Effector CD8-positive, alpha-beta T cell (primary cell): ENCODE data around the gene KRT14.
A peak's percentile ranks its signal among the peaks of the same experiment; 100 is the strongest.
"Not testable (repeated sequence)": the region's sequence is repeated elsewhere in the genome, so short reads cannot be mapped to it uniquely, and the experiment has no call there.

Source experiments
- DNase-seq: peaks from one replicate; lab custom pipeline; 2025; lab: John Stamatoyannopoulos, UW

Gene KRT14

DNA sequence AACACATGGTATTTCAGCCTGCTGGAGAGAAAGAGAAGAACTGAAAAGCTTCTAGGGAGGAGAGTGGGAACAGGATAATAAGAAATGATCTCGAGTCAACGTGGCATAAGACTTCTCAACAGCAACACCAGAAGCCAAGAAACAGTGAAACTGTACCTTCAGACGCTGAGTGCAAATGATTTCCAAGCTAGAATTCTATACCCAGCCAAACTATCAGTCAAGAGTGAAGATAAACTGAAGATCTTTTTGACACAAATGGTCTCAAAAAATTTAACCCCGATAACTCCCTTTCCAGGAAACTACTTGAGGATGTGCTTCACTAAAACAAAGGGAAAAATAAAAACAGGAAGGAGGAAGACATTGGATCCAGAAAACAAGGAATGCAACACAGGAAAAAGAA, 20.2 kb upstream of the KRT14 start:
- not testable (repeated sequence) for DNase-seq

DNA sequence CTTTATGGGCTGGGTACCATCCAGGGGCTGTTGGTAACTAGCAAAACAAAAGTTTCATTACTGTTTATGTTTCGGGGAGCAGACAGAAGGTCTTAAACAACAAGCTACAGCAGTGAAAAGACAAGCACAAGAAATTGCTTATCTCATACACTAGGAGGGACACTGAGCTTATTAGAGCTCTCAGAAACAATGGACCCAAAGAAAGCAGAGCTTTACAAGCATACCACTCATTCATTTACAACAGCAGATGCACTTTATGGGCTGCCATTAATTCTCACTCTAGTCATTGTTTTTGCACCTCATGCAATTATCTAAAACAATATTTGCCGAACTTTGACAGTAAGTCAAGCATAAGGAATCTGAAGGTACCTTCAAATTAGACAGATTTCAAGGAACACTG, 15.8 kb upstream of the KRT14 start:
- no peak for DNase-seq

DNA sequence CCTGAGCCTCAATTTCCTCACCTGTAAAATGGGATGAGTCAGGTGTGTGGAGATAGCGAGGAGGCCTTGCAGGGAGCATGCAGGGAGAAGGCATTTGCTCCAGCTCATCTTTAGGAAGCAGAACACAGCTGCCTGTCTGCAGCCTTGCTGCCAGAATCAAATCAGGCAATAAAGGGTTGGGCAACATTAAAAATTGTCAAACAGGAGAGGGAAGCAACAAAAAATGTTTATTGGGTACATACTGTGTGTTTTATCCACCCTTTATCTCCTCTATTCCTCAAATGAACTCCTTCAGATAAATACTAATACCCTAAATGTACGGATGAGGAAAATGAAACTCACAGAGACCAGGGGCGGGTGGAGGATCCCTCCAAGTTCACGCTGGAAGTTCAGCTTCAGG, 13.6 kb upstream of the KRT14 start:
- no peak for DNase-seq

DNA sequence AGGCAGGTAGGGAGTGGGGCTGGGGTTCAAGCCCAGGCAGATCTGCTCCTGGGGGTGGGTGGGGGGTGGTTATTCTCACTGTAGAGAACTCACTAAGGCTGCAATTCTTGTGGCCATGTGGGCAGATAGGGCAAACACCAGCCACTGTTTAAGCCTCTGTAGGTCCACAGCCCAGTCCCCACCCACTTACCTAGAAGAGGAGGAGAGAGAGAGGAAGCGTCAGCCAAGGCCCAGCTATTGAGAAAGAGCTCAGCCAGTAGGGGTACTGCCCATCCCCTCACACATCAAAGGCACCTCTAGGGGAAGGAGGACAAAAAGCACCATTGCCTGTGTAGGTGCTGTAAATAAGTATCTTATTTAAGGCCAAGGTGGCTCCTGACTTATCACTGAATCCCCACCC, 13.0 kb upstream of the KRT14 start:
- DNase-seq = no peak

DNA sequence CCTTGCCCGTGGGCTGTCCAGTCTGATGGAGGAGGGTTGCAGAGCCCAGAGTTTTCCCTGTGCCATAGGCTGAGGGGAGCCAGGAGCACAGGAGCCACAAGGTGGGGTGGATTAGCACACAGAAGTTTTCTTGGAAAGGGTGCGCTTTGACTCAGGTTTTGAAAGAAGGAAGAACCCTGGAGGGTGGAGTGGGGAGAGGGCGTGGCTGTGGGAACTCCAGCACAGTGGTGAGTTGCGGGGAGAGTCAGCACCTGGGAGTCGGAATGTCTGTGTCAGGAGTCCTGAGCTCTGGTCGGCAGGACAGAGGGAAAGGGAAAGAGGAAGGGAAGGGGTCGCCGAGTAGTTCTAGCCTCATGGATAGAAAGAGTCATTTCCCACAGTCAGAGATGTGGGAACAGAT, 8.9 kb upstream of the KRT14 start:
- no peak for DNase-seq

DNA sequence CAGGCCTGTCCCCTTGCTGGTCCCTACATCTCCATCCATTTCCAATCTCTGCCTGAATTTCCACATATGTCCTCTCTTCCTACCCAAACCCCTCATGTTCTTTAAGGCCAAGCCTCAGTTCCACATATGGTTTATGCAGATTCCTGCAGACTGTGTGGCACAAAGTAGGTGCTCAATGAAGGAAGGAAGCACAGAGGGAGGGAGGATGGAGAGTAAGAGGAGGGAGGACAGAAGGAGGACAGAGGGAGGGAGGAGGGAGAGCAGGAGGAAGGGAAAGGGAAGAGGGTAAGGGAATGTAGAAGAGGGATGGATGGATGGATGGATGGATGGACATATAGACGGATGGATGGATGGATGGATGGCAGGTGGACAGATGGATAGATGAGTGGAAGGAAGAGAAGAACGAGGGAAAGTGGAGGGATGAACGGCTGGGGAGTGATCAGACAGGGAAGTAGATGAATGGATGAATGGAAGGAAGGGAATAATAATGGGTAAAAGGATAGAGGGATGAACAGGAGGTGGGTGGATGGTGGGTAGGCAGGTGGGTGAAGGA, 7.7 kb upstream of the KRT14 start:
- no peak for DNase-seq

DNA sequence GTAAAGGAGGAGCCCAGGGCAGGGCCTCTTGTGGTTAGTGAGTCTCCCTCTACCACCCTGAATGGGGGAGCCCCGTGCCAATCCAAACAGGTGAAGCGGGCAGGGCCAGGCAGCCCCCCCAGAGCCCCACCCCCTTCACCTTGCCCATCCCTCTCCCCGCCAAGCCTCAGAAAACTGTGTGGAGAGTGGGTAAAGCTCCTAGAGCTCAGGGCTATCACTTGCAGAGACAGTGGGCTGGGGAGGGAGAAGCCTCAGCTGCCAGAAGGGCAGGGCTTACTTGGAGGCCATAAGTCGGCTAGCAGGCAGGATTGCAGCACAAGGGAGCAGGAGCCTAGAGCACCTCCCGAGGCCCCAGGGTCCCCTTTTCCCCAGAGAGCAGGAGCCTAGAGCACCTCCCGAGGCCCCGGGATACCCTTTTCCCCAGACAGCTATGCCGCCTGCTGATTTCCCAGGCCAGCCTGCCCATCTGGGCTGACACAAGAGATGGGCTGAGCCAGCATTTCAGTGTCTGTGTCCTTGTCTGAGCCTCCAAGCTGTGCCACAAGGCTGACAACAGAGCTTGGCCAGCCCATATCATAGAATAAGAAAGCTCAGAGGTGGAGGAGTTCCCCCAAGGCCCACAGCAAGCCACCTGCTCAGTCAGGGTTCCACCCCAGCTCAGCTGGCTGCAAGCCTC, 6.7 kb upstream of the KRT14 start:
- no peak for DNase-seq

DNA sequence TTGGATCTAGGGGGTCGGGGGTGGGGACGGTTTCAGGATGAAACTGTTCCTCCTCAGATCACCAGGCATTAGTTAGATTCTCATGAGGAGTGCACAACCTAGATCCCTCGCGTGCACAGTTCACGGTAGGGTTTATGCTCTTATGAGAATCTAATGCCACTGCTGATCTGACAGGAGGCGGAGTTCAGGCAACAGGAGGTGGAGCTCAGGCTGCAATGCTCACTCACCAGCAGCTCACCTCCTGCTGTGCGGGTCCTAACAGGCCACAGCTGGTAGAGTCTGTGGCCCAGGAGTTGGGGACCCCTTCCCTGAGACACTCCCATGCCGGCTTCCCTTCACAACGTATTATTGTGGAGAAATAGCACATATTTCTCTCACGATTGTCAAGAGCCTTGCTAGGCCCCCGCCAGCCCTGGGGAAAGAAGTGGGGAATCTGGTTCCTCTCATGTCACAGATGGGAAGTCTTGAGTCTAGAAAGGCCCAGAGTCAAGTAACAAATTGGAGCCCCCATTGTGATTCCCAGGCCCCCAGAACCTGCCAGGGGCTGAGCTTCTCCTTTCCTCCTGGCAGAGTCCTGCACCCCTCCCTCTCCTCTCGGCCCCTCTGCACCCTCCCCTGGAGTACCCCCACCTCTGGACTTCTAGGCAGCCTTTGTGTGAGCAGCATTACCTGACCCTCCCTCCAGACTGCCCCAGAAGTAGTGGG, 6.1 kb upstream of the KRT14 start:
- no peak for DNase-seq

DNA sequence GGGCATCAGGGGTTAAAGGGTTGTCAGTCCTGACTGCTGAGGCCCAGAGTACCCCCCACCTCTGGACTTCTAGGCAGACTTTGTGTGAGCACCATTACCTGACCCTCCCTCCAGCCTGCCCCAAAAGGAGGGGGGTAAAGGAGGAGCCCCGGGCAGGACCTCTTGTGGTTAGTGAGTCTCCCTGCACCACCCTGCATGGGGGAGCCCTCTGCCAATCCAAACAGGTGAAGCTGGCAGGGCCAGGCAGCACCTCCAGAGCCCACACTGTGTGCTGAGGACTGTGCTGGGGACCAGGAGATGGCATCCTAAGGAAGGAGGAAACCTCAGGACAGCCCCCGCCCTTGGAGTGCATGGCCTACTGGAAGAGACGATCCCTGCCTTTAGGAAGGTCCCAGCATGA, 2.6 kb upstream of the KRT14 start:
- no peak for DNase-seq

DNA sequence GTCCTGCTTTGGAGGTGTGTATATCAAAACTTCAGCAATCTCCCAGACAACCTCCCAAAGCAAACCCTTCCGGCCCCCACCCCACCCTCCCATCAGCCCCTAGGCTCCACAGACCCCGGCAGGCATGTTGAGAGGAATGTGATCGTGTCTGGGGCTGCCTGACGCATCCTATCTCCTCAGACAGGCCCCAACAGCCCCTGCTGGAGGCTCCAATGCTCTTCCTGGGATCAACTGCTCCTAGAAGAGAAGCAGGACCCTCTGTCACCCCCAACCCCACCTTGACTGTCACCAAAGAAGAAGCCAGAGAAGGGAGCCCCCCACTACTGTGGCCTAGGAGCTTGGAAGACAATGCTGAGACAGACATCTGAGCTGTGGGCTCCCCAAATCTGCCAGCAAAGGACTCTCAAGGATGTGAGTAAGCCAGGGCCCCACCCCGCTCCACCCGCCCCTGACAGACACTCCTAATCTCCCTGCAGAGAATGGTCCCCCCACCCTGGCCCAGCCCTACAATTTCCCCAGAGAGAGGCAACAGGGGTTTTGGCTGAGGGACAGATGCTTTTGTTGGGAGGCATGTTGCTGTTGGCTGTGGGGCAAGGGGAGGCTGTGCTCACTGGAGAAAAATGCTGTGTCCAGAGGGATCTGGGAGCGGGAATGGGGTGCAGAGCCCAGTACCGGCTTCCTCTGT, 1.6 kb upstream of the KRT14 start:
- DNase-seq = no peak

DNA sequence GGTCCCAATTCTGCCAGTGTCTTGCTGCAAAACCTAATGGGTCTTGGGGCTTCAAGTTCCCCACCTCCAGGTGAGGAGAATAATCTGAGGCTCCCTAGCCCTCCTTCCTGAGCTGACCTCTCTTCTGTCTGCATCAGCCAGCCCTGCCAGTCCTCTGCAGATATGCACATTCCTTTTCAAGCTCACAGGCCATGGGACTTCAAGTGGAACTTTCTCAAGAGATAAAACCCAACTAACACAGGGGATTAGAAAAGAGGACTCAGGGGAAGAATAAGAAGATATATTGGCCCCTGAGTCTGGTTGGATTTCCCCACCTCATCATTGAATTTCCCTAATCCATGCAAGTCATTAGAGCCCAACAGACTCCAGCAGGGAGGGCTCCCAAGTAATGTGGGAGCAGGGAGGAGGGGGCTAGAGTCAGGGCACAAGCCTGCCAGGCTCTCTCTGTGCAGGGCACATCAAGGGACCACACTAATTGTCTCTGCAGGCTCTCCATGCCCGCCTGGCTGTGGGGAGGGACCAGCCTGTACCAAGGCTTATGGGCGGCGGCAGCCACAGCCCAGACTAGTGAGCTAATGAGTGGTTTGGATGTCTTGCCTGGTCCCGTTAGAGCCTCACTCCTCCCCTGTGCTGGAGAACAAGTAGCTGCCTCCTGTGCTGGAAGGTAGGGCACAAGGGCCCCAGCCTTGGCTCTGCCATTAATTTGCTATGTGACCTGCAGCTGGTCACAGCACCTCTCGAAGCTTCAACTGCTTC, 1.2 kb downstream of the KRT14 start:
- no peak for DNase-seq

DNA sequence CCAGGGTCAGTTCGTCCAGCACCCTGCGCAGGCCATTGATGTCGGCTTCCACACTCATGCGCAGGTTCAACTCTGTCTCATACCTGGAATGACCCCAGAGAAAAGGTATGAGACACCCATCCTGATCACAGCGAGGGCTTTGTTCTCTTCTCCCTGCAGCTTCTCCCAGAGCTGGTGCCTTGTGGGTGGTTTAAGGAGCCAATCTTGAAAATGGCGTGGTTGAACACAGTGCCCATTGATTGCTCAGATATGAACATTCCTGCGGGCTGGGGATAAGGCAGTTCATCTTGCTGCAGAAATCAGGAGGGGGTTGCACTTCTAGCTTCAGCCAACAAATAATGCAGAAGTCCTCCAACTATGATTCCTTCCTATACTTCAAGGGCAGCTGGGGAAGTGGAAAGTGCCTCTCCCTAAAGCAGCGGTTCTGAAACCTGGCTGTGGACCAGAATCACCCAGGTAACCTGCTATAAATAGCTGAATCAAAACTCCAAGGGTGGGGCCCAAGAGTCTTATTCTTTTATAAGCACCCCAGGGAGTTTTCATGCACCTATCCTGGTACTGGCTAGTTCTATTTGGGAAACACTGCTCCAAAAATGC, 2.3 kb downstream of the KRT14 start:
- DNase-seq = not testable (repeated sequence)

DNA sequence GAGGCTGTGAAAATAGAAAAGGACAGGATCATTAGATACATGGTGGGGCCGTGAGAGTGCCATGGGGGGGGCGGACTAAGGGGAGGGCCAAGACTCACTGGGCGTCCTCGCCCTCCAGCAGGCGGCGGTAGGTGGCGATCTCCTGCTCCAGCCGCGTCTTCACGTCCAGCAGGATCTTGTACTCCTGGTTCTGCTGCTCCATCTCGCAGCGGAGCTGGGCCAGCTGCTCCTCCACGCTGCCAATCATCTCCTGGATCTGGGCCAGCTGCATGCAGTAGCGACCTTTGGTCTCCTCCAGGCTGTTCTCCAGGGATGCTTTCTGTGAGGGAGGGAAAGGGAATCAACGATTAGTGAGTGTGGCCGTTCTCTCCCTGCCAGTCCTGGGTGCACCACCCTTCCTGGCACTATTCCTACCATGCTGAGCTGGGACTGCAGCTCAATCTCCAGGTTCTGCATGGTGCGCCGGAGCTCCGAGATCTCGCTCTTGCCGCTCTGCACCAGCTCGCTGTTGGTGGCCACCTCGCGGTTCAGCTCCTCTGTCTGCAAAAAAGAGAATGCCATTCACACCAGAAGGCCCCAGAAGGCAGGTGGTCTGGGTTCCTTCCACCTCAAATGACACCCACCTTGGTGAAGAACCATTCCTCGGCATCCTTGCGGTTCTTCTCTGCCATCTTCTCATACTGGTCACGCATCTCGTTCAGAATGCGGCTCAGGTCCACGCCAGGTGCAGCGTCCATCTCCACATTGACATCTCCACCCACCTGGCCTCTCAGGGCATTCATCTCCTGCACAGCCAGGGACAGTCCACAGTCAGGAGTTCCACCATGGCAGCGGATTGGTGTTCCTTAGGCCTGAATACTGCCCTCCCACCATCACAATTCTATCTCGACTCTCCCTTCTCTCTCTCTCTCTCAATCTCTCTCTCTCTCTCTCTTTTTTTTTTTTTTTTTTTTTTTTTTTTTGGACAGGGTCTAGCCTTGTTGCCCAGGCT, 3.3 kb downstream of the KRT14 start:
- no peak for DNase-seq

DNA sequence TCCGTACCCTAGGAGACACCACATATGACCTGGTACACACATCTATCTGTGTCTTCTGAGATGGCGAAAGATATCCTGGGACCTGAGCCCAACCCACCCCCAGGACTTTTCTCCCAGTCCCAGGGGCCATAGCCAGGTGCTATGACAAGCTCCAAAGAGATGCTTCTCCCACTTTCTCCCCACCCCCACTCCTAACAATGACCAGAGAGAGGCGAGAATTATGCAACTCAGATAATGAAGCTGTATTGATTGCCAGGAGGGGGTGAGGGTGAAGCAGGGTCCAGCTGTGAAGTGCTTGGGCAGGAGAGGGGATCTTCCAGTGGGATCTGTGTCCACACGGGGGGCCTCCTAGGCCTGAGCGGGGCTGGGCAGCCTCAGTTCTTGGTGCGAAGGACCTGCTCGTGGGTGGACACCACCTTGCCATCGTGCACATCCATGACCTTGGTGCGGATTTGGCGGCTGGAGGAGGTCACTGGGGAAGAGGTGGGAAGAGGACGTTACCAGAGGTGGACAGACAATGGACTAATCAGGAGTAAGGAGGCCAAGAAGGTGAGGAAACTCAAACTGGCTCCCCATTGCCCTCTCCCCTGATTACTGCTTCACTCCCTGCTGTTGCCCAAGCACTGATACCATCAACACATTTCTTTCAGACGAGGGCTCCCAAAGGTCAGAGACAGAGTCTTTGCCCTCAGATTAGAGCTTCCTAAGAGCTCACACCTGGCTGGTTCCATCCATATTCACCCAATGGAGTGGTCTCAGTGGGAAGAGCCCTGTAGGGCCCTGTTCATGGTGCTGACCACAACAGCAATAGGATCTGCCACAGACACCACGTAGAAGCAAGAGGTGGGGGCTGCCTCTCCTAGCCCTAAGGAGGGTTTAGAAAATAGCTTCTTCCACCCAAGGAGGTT, 4.4 kb downstream of the KRT14 start:
- not testable (repeated sequence) for DNase-seq

DNA sequence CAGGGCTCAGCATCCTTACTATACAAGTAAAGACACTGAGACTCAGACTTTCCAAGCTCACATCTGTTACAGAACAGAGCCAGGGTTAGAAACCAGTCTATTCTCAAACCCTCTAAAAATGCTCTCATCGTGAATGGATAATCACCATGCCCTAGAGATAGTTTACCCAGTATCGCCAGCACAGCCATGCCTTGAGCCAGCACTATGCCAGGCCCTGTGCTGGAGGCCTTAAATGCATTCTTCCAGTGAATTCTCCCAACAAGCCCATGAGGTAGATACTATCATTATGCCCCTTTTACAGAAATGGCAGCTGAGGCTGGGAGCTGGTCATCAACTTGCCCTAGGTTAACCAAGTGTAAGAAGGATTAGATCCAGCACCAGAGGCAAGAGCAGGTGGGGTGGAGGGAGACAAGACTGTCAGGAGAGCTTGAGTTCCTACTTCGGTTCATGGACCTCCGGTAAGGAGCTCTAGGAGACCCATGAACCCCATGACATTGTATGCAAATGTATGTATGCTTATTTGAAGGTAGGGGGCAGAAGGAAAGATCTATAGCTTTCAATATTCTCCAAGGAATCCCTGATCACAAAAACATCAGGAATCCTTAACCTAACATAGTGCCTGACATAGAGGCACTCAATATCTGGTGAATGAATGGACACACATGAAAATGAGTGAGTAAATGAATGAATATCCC, 5.2 kb downstream of the KRT14 start:
- DNase-seq = no peak

DNA sequence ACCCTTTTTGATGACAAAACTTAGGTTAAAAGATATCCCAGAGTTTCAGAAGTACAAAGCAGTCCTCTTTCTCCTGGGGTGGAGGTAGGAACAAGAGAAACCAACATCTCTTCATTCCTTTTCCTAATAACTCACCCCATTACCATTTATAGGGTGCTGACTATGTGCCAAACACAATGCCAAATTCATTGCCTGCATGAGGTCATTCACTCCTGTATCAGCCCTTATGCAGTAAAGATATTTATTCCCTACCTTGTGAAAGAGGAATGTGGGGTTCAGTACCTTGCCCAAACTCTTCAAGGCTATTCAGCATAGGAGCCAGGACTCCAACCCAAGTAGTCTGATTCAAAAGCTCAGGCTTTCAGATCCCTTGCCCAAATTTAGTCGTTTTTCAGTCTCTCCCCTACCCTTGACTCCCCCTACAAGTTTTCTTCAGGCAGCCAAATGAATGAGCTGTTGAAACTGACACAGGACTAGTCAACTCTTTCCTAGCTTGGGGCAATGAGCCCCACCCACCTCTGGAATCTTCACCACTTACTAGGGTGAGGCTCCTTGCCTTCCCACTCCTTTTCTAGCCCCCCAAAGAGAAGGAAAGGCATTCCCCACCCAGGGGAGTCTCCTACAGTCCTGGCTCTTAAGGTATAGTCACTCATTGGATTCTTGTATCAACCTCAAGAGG, 5.9 kb downstream of the KRT14 start:
- DNase-seq = no peak

DNA sequence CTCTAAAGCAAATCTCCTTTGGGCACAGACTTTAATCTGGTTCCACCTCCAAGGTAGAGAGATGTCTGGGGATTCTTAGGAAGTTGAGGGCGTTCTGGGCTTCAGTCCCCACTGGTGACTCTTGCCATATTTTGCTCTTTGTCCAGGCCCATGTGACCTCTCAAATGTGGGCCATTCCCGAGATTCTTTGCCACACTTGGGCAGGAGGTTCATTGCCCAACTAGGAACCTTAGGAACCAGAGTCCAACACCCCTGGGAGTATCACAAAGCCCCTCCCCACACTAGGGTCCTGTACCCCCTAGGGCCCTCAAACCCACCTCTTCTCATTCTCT, 6.5 kb downstream of the KRT14 start:
- DNase-seq = no peak

DNA sequence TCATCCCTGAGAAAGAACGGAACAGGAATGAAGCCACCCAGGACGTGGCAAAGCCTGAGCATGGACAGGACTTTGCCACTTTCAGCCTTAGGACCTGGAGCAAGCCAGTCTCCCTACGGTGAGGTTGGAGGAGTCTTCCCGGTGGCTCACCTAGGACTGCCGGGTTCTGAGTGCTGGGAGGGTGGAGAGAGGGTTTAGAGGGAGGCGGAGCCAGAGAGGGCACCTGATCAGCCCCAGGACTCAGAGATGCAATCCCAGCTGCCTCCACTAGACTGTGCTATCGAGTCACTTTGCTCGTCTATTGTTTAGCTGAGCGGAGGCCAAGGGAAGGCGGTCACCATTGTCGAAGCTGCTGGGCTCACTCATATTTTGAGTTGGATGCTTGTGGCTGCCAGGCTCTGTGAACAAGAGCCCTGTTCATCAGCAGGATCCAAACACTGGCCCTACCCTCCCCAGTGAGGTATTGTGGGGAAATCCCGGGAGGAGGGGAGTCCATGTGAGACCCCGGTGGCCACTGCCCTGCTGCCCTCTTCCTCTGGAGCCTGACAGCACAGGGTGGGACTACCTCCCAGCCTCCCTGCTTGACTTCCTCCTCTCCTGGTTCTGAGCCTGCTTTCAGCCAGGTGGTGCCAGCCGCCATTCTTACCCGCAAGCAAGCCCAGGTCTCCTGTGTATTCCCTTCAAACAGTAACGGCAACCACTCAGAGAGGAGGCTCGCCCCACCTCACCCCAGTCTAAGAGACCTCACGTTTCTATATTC, 7.0 kb downstream of the KRT14 start:
- DNase-seq = peak; percentile 8
